MCF 10A (cell line): ENCODE measurements around the gene PTPRM. TPM values are rescaled to one million over a fixed set of nuclear protein-coding genes. Genes with fewer than 3 reads are reported as not detected.

Source experiments
- BruUV-seq: library from RNA; stranded (reverse); fragments of 400-500 nt; replicated peaks from 2 replicates; lab custom pipeline; 2021; lab: Mats Ljungman, UMichigan
- CTCF ChIA-PET: fragments of 300-600 bp; sonication (Branson Sonifier 250); formaldehyde crosslinking; extraction: SDS; loops from one replicate; lab custom pipeline; 2021; ENCODE audit warnings: antibody characterized with exemption, inconsistent platforms; lab: Yijun Ruan, JAX
- POLR2A ChIA-PET: fragments of 300-600, 350-650 bp; sonication (Branson Sonifier 250); formaldehyde crosslinking; extraction: SDS; loops from one replicate; lab custom pipeline; 2020; ENCODE audit warnings: antibody characterized with exemption, inconsistent platforms; lab: Yijun Ruan, JAX
- DNase-seq: peaks from one replicate; pipeline ENCODE4 v3.0.0-alpha.2; 2018; ENCODE audit not compliant: unreplicated experiment
- H3K27ac Mint-ChIP-seq: one replicate; pipeline ENCODE4 v1.8.0; 2022; ENCODE audit warnings: mild to moderate bottlenecking, low read depth, mixed read lengths; ENCODE audit not compliant: unreplicated experiment
- H3K27me3 Mint-ChIP-seq: one replicate; pipeline ENCODE4 v1.8.0; 2022; ENCODE audit warnings: mixed read lengths; ENCODE audit not compliant: insufficient read depth, unreplicated experiment
- H3K36me3 Mint-ChIP-seq: one replicate; pipeline ENCODE4 v1.8.0; 2022; ENCODE audit warnings: mild to moderate bottlenecking, moderate library complexity, mixed read lengths; ENCODE audit not compliant: insufficient read depth, unreplicated experiment
- H3K4me1 Mint-ChIP-seq: one replicate; pipeline ENCODE4 v1.8.0; 2022; ENCODE audit warnings: mixed read lengths; ENCODE audit not compliant: insufficient read depth, unreplicated experiment
- H3K4me3 Mint-ChIP-seq: one replicate; pipeline ENCODE4 v1.8.0; 2022; ENCODE audit warnings: mild to moderate bottlenecking, moderate library complexity, mixed read lengths; ENCODE audit not compliant: unreplicated experiment
- H3K9me3 Mint-ChIP-seq: one replicate; pipeline ENCODE4 v1.8.0; 2022; ENCODE audit warnings: mixed read lengths; ENCODE audit not compliant: unreplicated experiment
- CTCF ChIP-seq: fragments of 200-600 bp; IDR thresholded peaks from one replicate; pipeline ENCODE4 v1.8.0; 2022; ENCODE audit warnings: antibody characterized with exemption, mild to moderate bottlenecking; ENCODE audit not compliant: unreplicated experiment
- intact Hi-C: fragments of 100-400 bp; cut with micrococcal nuclease; formaldehyde crosslinking; loops from 2 replicates; pipeline ENCODE4 v1.14.1; 2022
- total RNA-seq: library from RNA; stranded (reverse); gene quantifications from 2 replicates; pipeline ENCODE4 v1.2.3, GENCODE V29; 2022

The PTPRM gene
- total RNA-seq, 1 experiment from 2014 or later, result 82.8 TPM

DNA sequence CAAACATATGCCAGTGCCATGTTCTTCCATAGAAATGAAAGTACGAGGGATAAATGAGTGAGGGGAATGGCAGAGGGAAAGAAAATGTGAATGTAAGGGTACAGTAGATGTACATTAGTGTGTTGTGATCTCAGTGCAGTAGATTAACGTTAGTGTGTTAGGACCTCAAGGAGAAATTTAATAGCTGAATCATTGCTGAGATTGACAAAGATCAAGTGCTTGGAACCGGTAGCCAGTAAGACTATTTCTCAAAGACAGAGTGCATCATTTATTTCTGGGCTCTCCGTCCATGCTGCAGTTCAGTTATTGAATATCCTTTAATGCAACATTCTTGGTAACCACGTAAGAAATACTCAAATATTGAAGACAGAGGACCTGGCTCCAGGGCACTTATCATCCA, 246.0 kb downstream of the PTPRM start:
- BruUV-seq, result no TSS peak
- H3K27ac Mint-ChIP-seq, result peak overlapping the region; percentile 69
- no peaks in the 10 kb centered on the region for H3K27me3 Mint-ChIP-seq
- TF ChIP-seq CTCF, result no peak
- H3K4me3 Mint-ChIP-seq, result no peak overlapping the region
- no peak for DNase-seq
- no peaks in the 10 kb centered on the region for H3K36me3 Mint-ChIP-seq
- ChIA-PET POLR2A (interaction anchor here (0.6 kb wide), 1 partner anchor 559 kb away, joined by 3 read pairs; no protein-coding TSS in a partner anchor), CTCF (interaction anchor here (1.0 to 1.3 kb wide), 3 partner anchors 10 to 541 kb away, joined by 3 to 4 read pairs (median 3); no protein-coding TSS in a partner anchor)
- peaks cover 8% of the 10 kb centered on the region for H3K9me3 Mint-ChIP-seq
- intact Hi-C loops, result no loop called here
- peaks cover 14% of the 10 kb centered on the region for H3K4me1 Mint-ChIP-seq

- Mint-ChIP-seq H3K4me3 (no peak overlapping the region), H3K4me1 (peaks cover 14% of the 10 kb centered on the region), H3K27me3 (no peaks in the 10 kb centered on the region), H3K27ac (peak overlapping the region; percentile 53), H3K9me3 (peaks cover 8% of the 10 kb centered on the region), H3K36me3 (peaks cover 7% of the 10 kb centered on the region)
- intact Hi-C loops, result no loop called here
- TF ChIP-seq CTCF, result no peak
- ChIA-PET CTCF (no interaction called here), POLR2A (no interaction called here)
- BruUV-seq, result no TSS peak
- no peak for DNase-seq
These were observed 247.7 kb downstream of the PTPRM start for GRCh38 chr18:7814754-7815315.

DNA sequence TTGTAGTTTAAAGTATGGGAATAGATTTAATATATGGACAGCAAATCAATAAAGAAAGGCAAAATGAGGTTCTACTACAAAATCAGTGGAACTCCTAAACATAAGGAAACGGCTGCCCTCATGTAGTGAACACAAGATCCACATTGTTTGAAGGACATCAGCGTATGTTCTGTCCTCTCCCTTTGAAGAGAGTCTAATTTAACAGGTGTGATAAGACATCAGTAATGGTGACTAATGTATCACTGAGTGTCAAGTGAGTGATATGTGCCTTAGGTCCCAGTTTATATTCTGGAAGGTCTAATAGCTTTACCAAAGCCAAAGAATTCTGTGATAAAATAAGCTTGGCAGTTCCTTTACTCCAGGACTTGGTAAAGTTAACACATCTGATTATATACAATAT, 248.7 kb downstream of the PTPRM start:
- TF ChIP-seq CTCF, result no peak
- Mint-ChIP-seq H3K27ac (no peak overlapping the region), H3K4me1 (peaks cover 14% of the 10 kb centered on the region), H3K27me3 (no peaks in the 10 kb centered on the region), H3K4me3 (no peak overlapping the region), H3K36me3 (peaks cover 7% of the 10 kb centered on the region), H3K9me3 (peaks cover 8% of the 10 kb centered on the region)
- intact Hi-C loops, result no loop called here
- BruUV-seq, result no TSS peak
- ChIA-PET CTCF (interaction anchor here (0.6 to 1.4 kb wide), 3 partner anchors 10 to 1336 kb away, joined by 3 to 4 read pairs (median 3); no protein-coding TSS in a partner anchor), POLR2A (interaction anchor here (0.8 to 0.9 kb wide), 2 partner anchors 9 to 126 kb away, joined by 3 to 5 read pairs; no protein-coding TSS in a partner anchor)
- no peak for DNase-seq

DNA sequence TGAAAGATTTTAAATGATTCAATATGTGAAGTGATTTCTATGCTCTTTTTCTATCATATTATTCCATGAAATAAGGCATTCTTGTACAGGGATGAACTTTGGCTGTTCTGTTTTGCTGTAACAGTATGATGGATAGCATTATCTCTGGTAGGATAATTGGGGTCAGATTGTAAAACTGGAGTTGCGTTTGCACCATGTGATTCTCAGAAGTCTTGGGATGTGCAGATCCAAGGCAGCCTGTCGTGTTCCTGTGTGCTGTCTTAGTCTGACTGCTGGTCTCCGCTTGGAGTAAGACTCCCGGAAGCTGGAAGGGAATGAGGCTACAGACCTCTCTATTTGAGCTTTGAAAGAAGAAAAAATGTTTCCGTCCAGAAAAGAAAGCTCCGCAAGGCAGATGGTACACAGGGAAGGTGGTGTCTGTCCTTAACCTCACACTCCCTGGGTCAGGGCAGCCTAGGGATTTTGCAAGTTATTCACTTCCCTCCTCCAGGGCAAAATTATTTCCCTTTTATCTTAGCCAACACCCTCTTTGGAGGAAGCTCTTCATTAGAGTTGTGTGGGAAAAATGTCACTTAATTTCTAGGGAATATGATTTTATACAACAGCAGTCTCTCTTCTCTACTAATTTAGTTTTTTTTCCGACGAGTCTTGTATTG, 250.6 kb downstream of the PTPRM start:
- Mint-ChIP-seq H3K27me3 (no peaks in the 10 kb centered on the region), H3K4me3 (no peak overlapping the region), H3K9me3 (peaks cover 8% of the 10 kb centered on the region), H3K4me1 (peaks cover 6% of the 10 kb centered on the region), H3K27ac (no peak overlapping the region), H3K36me3 (peaks cover 7% of the 10 kb centered on the region)
- intact Hi-C loops, result no loop called here
- ChIA-PET CTCF (interaction anchor here (0.9 to 2.7 kb wide), 4 partner anchors 9 to 545 kb away, joined by 3 to 9 read pairs (median 5); no protein-coding TSS in a partner anchor), POLR2A (interaction anchor here (0.6 kb wide), 1 partner anchor 1472 kb away, joined by 4 read pairs; no protein-coding TSS in a partner anchor)
- no peak for TF ChIP-seq CTCF
- no TSS peak for BruUV-seq
- no peak for DNase-seq
